ENCODE measurements around the gene KRTAP9-2. TPM values are rescaled to one million over a fixed set of nuclear protein-coding genes. Genes with fewer than 3 reads are reported as not detected.
"Not testable (repeated sequence)": the region's sequence is repeated elsewhere in the genome, so short reads cannot be mapped to it uniquely, and the experiment has no call there.

The KRTAP9-2 gene
- total and polyA plus RNA-seq, 2 experiments from 2014 or later, result not detected

- peak overlapping the region; percentile 4 for H3K4me2 ChIP-seq (ENCODE audit: unreplicated experiment)
- peaks cover 25% of the 10 kb centered on the region for H3K4me1 ChIP-seq (ENCODE audit: insufficient read depth)
- H2AFZ ChIP-seq, result no peak overlapping the region
- TF ChIP-seq EZH2phosphoT487 (IDR thresholded peaks at IDR 0.05; ENCODE audit: insufficient read depth, low read depth) (no peak), EZH2 (IDR thresholded peaks at IDR 0.05; ENCODE audit: insufficient read depth, poor library complexity, severe bottlenecking) (no peak)
- peaks cover 10% of the 10 kb centered on the region; the same call in 1 of the 2 replicates for H3K9me2 ChIP-seq (ENCODE audit: insufficient read depth)
- H3K4me3 ChIP-seq, result no peak overlapping the region
- H3K36me3 ChIP-seq (ENCODE audit: low read depth), result no peaks in the 10 kb centered on the region
- H3F3A ChIP-seq (ENCODE audit: insufficient read depth), result peaks cover 25% of the 10 kb centered on the region
- no peaks in the 10 kb centered on the region for H4K20me1 ChIP-seq (ENCODE audit: insufficient read depth)
- H3K9me3 ChIP-seq (ENCODE audit: low read depth), result no peaks in the 10 kb centered on the region
- H3K79me2 ChIP-seq (ENCODE audit: insufficient read depth), result no peaks in the 10 kb centered on the region
- in situ Hi-C loops (cut with MboI), result no loop called here
- no peak overlapping the region for H3K9ac ChIP-seq
- no peaks in the 10 kb centered on the region; the same call in 1 of the 2 replicates for H3K27me3 ChIP-seq (replicated peaks; ENCODE audit: insufficient read depth)
- peak; percentile 8 for DNase-seq
- H3K27ac ChIP-seq, result no peak overlapping the region
These were observed 32.0 kb downstream of the KRTAP9-2 start for GRCh38 chr17:41258406-41258805.

DNA sequence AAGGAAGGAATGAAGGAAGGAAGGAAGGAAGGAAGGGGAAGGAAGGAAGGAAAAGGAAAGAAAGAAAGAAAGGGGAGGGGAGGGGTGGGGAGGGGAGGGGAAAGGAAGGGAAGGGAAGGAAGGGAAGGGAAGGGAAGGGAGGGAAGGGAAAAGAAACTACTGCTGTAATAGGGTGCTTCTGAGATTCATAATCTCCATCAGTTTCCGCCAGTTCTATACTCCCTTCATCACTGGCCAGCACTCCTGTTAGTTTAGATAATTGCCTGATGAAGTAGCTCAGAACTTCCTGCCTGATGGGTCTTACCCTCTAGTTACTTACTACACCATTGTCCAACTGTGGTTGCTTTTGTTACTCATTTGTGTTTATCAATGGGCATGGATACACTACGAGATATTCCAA, 36.8 kb downstream of the KRTAP9-2 start:
- no peak overlapping the region for H3K4me3 ChIP-seq
- WGBS, 2 experiments (ENCODE audit: low coverage in 1 of 2, low lambda C conversion rate in 2 of 2, missing lambda C conversion rate in 2 of 2), result 95 to 97% methylated on average over 2 of the region's 2 CpGs
- H3K9me3 ChIP-seq (ENCODE audit: low read depth), result no peaks in the 10 kb centered on the region
- no peak overlapping the region for H3K4me2 ChIP-seq (ENCODE audit: unreplicated experiment)
- no peak overlapping the region for H3K27ac ChIP-seq
- no peak for DNase-seq
- no peaks in the 10 kb centered on the region for H3K79me2 ChIP-seq (ENCODE audit: insufficient read depth)
- no peaks in the 10 kb centered on the region for H4K20me1 ChIP-seq (ENCODE audit: insufficient read depth)
- in situ Hi-C loops (cut with MboI), result no loop called here
- peaks cover 6% of the 10 kb centered on the region; the same call in 1 of the 2 replicates for H3K9me2 ChIP-seq (ENCODE audit: insufficient read depth)
- peaks cover 9% of the 10 kb centered on the region; the same call in 1 of the 2 replicates for H3K4me1 ChIP-seq (ENCODE audit: insufficient read depth)
- H2AFZ ChIP-seq, result no peak overlapping the region
- H3K36me3 ChIP-seq (ENCODE audit: low read depth), result no peaks in the 10 kb centered on the region
- H3K9ac ChIP-seq, result no peak overlapping the region
- no peaks in the 10 kb centered on the region for H3K27me3 ChIP-seq (replicated peaks; ENCODE audit: insufficient read depth)
- no peak for TF ChIP-seq EZH2phosphoT487 (IDR thresholded peaks at IDR 0.05; ENCODE audit: insufficient read depth, low read depth)
- no peak for TF ChIP-seq EZH2 (IDR thresholded peaks at IDR 0.05; ENCODE audit: insufficient read depth, poor library complexity, severe bottlenecking)
- 0 out of 2 replicates have a peak, but pooled peaks cover 4% of the 10 kb centered on the region for H3F3A ChIP-seq (ENCODE audit: insufficient read depth)

DNA sequence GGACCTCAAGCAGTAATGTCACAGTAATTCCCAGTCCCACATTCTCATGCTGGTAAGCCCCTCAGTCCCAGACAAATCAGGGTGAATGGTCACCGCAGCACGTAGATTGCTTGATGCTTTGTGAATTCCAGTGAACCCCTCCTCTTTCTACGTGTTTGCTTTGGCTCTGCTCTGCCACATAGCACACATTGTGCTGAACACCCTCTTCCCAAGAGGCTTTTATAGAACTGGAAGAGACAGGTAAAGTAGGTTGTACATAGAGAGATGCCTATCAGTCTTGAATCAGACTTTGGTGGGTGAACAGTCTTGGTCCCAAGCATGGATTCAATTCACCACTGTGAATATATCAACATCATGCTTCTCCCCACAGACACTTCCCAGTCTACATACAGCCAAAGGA, 38.2 kb downstream of the KRTAP9-2 start:
- WGBS, 2 experiments (ENCODE audit: low coverage in 1 of 2, low lambda C conversion rate in 2 of 2, missing lambda C conversion rate in 2 of 2), result 81 to 93% methylated on average over 3 of the region's 3 CpGs
- no peak for TF ChIP-seq EZH2 (IDR thresholded peaks at IDR 0.05; ENCODE audit: insufficient read depth, poor library complexity, severe bottlenecking)
- TF ChIP-seq EZH2phosphoT487 (IDR thresholded peaks at IDR 0.05; ENCODE audit: insufficient read depth, low read depth), result no peak
- DNase-seq, result no peak
- H3K4me3 ChIP-seq, result no peak overlapping the region
- H3K79me2 ChIP-seq (ENCODE audit: insufficient read depth), result no peaks in the 10 kb centered on the region
- H3K9ac ChIP-seq, result no peak overlapping the region
- no peaks in the 10 kb centered on the region for H3K9me3 ChIP-seq (ENCODE audit: low read depth)
- H3K4me1 ChIP-seq (ENCODE audit: insufficient read depth), result no peaks in the 10 kb centered on the region
- no peaks in the 10 kb centered on the region for H3F3A ChIP-seq (ENCODE audit: insufficient read depth)
- no peaks in the 10 kb centered on the region for H3K9me2 ChIP-seq (ENCODE audit: insufficient read depth)
- no peak overlapping the region for H3K27ac ChIP-seq
- no peaks in the 10 kb centered on the region for H4K20me1 ChIP-seq (ENCODE audit: insufficient read depth)
- in situ Hi-C loops (cut with MboI), result no loop called here
- H3K27me3 ChIP-seq (replicated peaks; ENCODE audit: insufficient read depth), result no peaks in the 10 kb centered on the region
- no peaks in the 10 kb centered on the region for H3K36me3 ChIP-seq (ENCODE audit: low read depth)
- no peak overlapping the region for H2AFZ ChIP-seq
- H3K4me2 ChIP-seq (ENCODE audit: unreplicated experiment), result no peak overlapping the region

- 54 to 55% methylated on average over 2 of the region's 2 CpGs for WGBS, 2 experiments (ENCODE audit: low coverage in 1 of 2, low lambda C conversion rate in 2 of 2, missing lambda C conversion rate in 2 of 2)
- H3K79me2 ChIP-seq (ENCODE audit: insufficient read depth), result no peaks in the 10 kb centered on the region
- H3K9me2 ChIP-seq (ENCODE audit: insufficient read depth), result no peaks in the 10 kb centered on the region
- TF ChIP-seq EZH2phosphoT487 (IDR thresholded peaks at IDR 0.05; ENCODE audit: insufficient read depth, low read depth) (no peak), EZH2 (IDR thresholded peaks at IDR 0.05; ENCODE audit: insufficient read depth, poor library complexity, severe bottlenecking) (no peak)
- no peaks in the 10 kb centered on the region for H3K4me1 ChIP-seq (ENCODE audit: insufficient read depth)
- no peak within 1 kb of the TSS for H3K9ac ChIP-seq
- H2AFZ ChIP-seq, result no peak within 1 kb of the TSS
- in situ Hi-C loops (cut with MboI), result no loop called here
- no peaks in the 10 kb centered on the region for H3F3A ChIP-seq (ENCODE audit: insufficient read depth)
- no peaks in the 10 kb centered on the region for H4K20me1 ChIP-seq (ENCODE audit: insufficient read depth)
- H3K36me3 ChIP-seq (ENCODE audit: low read depth), result no peaks in the 10 kb centered on the region
- H3K9me3 ChIP-seq (ENCODE audit: low read depth), result no peaks in the 10 kb centered on the region
- no peaks in the 10 kb centered on the region for H3K27me3 ChIP-seq (replicated peaks; ENCODE audit: insufficient read depth)
- DNase-seq, result no peak
- H3K4me3 ChIP-seq, result no peak within 1 kb of the TSS
- no peak within 1 kb of the TSS for H3K4me2 ChIP-seq (ENCODE audit: unreplicated experiment)
- H3K27ac ChIP-seq, result no peak within 1 kb of the TSS
These were observed 38.6 kb downstream of the KRTAP9-2 start, which contains the start of gene KRTAP9-6 for GRCh38 chr17:41265078-41265477. Gene KRTAP9-6, plus strand, starts transcription at chr17:41265378. Its CDS starts 0 bp downstream, at chr17:41265378.

DNA sequence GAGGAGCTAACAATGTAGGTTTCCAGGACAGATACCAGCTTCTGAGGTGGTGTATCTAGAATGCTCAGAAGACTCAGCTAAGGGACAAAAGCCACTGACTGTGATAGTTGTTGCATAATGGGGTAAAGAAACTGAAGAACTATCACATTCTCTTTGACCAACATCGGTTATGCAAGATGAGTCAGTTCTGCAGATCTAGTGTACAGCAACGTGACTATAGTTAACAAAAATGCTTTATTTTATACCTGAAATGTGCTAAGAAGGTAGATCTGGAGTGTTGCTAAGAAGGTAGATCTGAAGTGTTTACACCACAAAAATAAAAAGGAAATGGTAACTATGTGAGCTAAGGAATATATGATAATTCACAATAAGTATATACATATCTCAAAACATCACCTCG, 41.3 kb downstream of the KRTAP9-2 start:
- no CpG with 5 or more reads among the region's 3 CpGs for WGBS, 2 experiments (ENCODE audit: low coverage in 1 of 2, low lambda C conversion rate in 2 of 2, missing lambda C conversion rate in 2 of 2)
- Histone ChIP-seq H3K9me2 (ENCODE audit: insufficient read depth) (no peaks in the 10 kb centered on the region), H3K4me3 (no peak overlapping the region), H3K4me2 (ENCODE audit: unreplicated experiment) (no peak overlapping the region), H2AFZ (no peak overlapping the region), H3K79me2 (ENCODE audit: insufficient read depth) (no peaks in the 10 kb centered on the region), H3K4me1 (ENCODE audit: insufficient read depth) (no peaks in the 10 kb centered on the region), H3K27ac (no peak overlapping the region), H3K9ac (no peak overlapping the region), H4K20me1 (ENCODE audit: insufficient read depth) (no peaks in the 10 kb centered on the region), H3K27me3 (replicated peaks; ENCODE audit: insufficient read depth) (no peaks in the 10 kb centered on the region), H3K9me3 (ENCODE audit: low read depth) (no peaks in the 10 kb centered on the region), H3F3A (ENCODE audit: insufficient read depth) (no peaks in the 10 kb centered on the region), H3K36me3 (ENCODE audit: low read depth) (no peaks in the 10 kb centered on the region)
- no peak for TF ChIP-seq EZH2phosphoT487 (IDR thresholded peaks at IDR 0.05; ENCODE audit: insufficient read depth, low read depth)
- no peak for TF ChIP-seq EZH2 (IDR thresholded peaks at IDR 0.05; ENCODE audit: insufficient read depth, poor library complexity, severe bottlenecking)
- in situ Hi-C loops (cut with MboI), result no loop called here
- no peak for DNase-seq

DNA sequence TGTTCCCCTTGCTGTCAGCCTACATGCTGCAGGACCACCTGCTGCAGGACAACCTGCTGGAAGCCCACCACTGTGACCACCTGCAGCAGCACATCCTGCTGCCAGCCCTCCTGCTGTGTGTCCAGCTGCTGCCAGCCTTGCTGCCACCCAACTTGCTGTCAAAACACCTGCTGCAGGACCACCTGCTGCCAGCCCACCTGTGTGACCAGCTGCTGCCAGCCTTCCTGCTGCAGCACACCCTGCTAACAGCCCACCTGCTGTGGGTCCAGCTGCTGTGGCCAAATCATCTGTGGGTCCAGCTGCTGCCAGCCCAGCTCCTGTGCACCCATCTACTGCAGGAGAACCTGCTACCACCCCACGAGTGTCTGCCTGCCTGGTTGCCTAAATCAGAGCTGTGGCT, 44.9 kb downstream of the KRTAP9-2 start:
- H4K20me1 ChIP-seq (ENCODE audit: insufficient read depth); H3K9me3 ChIP-seq (ENCODE audit: low read depth); H3K4me2 ChIP-seq (ENCODE audit: unreplicated experiment); H3K4me3 ChIP-seq; H3F3A ChIP-seq (ENCODE audit: insufficient read depth); H3K9ac ChIP-seq; H3K4me1 ChIP-seq (ENCODE audit: insufficient read depth); H3K9me2 ChIP-seq (ENCODE audit: insufficient read depth); H2AFZ ChIP-seq; DNase-seq; H3K79me2 ChIP-seq (ENCODE audit: insufficient read depth); in situ Hi-C loops (cut with MboI); H3K27ac ChIP-seq; H3K36me3 ChIP-seq (ENCODE audit: low read depth); H3K27me3 ChIP-seq (replicated peaks; ENCODE audit: insufficient read depth): not testable (repeated sequence)
- WGBS, 2 experiments (ENCODE audit: low coverage in 1 of 2, low lambda C conversion rate in 2 of 2, missing lambda C conversion rate in 2 of 2), result no CpG with 5 or more reads among the region's 1 CpG

Data from GM23248 (cell line).